HEK293 (cell line): ENCODE data around the gene ADA.

Experiments
- CTCF ChIA-PET: fragments of 350-600 bp; formaldehyde crosslinking; extraction: SDS; loops from one replicate; lab custom pipeline; 2021; ENCODE audit warnings: antibody characterized with exemption; lab: Yijun Ruan, JAX
- POLR2A ChIA-PET: fragments of 300-600 bp; formaldehyde crosslinking; extraction: SDS; loops from one replicate; lab custom pipeline; 2020; ENCODE audit warnings: antibody characterized with exemption, inconsistent platforms; lab: Yijun Ruan, JAX
- H3K27ac ChIP-seq: fragments of 200-500 bp; sonication (Bioruptor generic); 2 replicates; pipeline ENCODE4 v1.5.1; 2014; ENCODE audit warnings: low read depth, low read length, control low read depth, inconsistent platforms; ENCODE audit errors: extremely low read depth
- H3K36me3 ChIP-seq, 2 experiments: fragments of 200-500 bp in 1 of 2; sonication (Bioruptor generic) in 1 of 2; 1 replicate in 1 of 2; 2 replicates in 1 of 2; pipeline ENCODE4 v1.5.1; 2014 to 2017; ENCODE audit warnings: inconsistent platforms in 2 of 2, low read length in 2 of 2; ENCODE audit not compliant: control insufficient read depth in 2 of 2, insufficient read depth in 1 of 2
- H3K4me1 ChIP-seq: fragments of 200-500 bp; sonication (Bioruptor generic); 2 replicates; pipeline ENCODE4 v1.5.1; 2014; ENCODE audit warnings: mild to moderate bottlenecking, low read length, inconsistent platforms; ENCODE audit not compliant: control insufficient read depth, insufficient read depth
- H3K4me3 ChIP-seq: 2 replicates; pipeline ENCODE4 v1.5.1; 2011; ENCODE audit warnings: low read depth, mild to moderate bottlenecking, control low read depth, low read length, moderate library complexity
- H3K9me3 ChIP-seq: fragments of 200-500 bp; sonication (Bioruptor generic); 2 replicates; pipeline ENCODE4 v1.5.1; 2014; ENCODE audit warnings: low read depth, low read length, inconsistent platforms; ENCODE audit not compliant: control insufficient read depth, insufficient read depth
- BCL11A ChIP-seq: fragments of 450-650 bp; formaldehyde crosslinking; IDR thresholded peaks from 2 replicates; pipeline ENCODE4 v1.5.1; 2016; ENCODE audit warnings: low read depth, missing biosample characterization, missing genetic modification characterization
- GLI2 ChIP-seq: fragments of 450-650 bp; formaldehyde crosslinking; IDR thresholded peaks from 2 replicates; pipeline ENCODE4; 2017; ENCODE audit warnings: missing biosample characterization, missing genetic modification characterization, low read depth, borderline replicate concordance
- GLIS1 ChIP-seq: fragments of 450-650 bp; formaldehyde crosslinking; IDR thresholded peaks from 2 replicates; pipeline ENCODE4 v1.5.1; 2016; ENCODE audit warnings: missing biosample characterization, missing genetic modification characterization
- INSM2 ChIP-seq: fragments of 450-650 bp; formaldehyde crosslinking; IDR thresholded peaks from 2 replicates; pipeline ENCODE4 v1.5.1; 2016; ENCODE audit warnings: missing biosample characterization, missing genetic modification characterization
- KLF7 ChIP-seq: fragments of 450-650 bp; formaldehyde crosslinking; IDR thresholded peaks from 2 replicates; pipeline ENCODE4 v1.5.1; 2016; ENCODE audit warnings: missing biosample characterization, missing genetic modification characterization, borderline replicate concordance
- SALL2 ChIP-seq: fragments of 450-650 bp; formaldehyde crosslinking; IDR thresholded peaks from 2 replicates; pipeline ENCODE4 v1.5.0; 2017; ENCODE audit warnings: missing biosample characterization, mild to moderate bottlenecking, missing genetic modification characterization, borderline replicate concordance
- SP3 ChIP-seq: fragments of 450-650 bp; formaldehyde crosslinking; IDR thresholded peaks from 2 replicates; pipeline ENCODE4 v1.5.1; 2016; ENCODE audit warnings: missing biosample characterization, missing genetic modification characterization
- TCF7L2 ChIP-seq: IDR thresholded peaks from 2 replicates; pipeline ENCODE4 v1.6.1; 2011; ENCODE audit warnings: low read depth, mild to moderate bottlenecking, inconsistent platforms, low read length, moderate library complexity, borderline replicate concordance
- ZFP37 ChIP-seq: fragments of 450-650 bp; formaldehyde crosslinking; IDR thresholded peaks from 2 replicates; pipeline ENCODE4 v1.5.1; 2016; ENCODE audit warnings: missing biosample characterization, missing genetic modification characterization
- ZIC2 ChIP-seq: fragments of 450-650 bp; formaldehyde crosslinking; IDR thresholded peaks from 2 replicates; pipeline ENCODE4 v1.5.1; 2016; ENCODE audit warnings: missing biosample characterization, missing genetic modification characterization
- ZNF280C ChIP-seq: fragments of 450-650 bp; formaldehyde crosslinking; IDR thresholded peaks from 2 replicates; pipeline ENCODE4 v1.5.1; 2016; ENCODE audit warnings: missing biosample characterization, missing genetic modification characterization
- ZNF302 ChIP-seq: fragments of 450-650 bp; formaldehyde crosslinking; IDR thresholded peaks from 2 replicates; pipeline ENCODE4 v1.5.1; 2016; ENCODE audit warnings: missing biosample characterization, missing genetic modification characterization, low read depth
- ZNF311 ChIP-seq: fragments of 450-650 bp; formaldehyde crosslinking; IDR thresholded peaks from 2 replicates; pipeline ENCODE4 v1.5.1; 2017; ENCODE audit warnings: missing biosample characterization, missing genetic modification characterization, borderline replicate concordance
- ZNF354C ChIP-seq: fragments of 450-650 bp; formaldehyde crosslinking; IDR thresholded peaks from 2 replicates; pipeline ENCODE4 v1.5.1; 2016; ENCODE audit warnings: missing biosample characterization, missing genetic modification characterization, low read depth, borderline replicate concordance
- ZNF548 ChIP-seq: fragments of 450-650 bp; formaldehyde crosslinking; IDR thresholded peaks from 2 replicates; pipeline ENCODE4 v1.5.1; 2016; ENCODE audit warnings: missing biosample characterization, missing genetic modification characterization
- ZNF560 ChIP-seq: fragments of 450-650 bp; formaldehyde crosslinking; IDR thresholded peaks from 2 replicates; pipeline ENCODE4 v1.5.1; 2017; ENCODE audit warnings: missing biosample characterization, missing genetic modification characterization, borderline replicate concordance
- ZNF654 ChIP-seq: fragments of 450-650 bp; formaldehyde crosslinking; IDR thresholded peaks from 2 replicates; pipeline ENCODE4 v1.5.1; 2016; ENCODE audit warnings: low read depth, missing biosample characterization, missing genetic modification characterization
- ZNF768 ChIP-seq: fragments of 450-650 bp; formaldehyde crosslinking; IDR thresholded peaks from 2 replicates; pipeline ENCODE4 v1.5.1; 2018; ENCODE audit warnings: missing biosample characterization, mild to moderate bottlenecking, missing genetic modification characterization
- ZNF792 ChIP-seq: fragments of 450-650 bp; formaldehyde crosslinking; IDR thresholded peaks from 2 replicates; pipeline ENCODE4 v1.5.1; 2016; ENCODE audit warnings: missing biosample characterization, missing genetic modification characterization
- ZNF843 ChIP-seq: fragments of 450-650 bp; formaldehyde crosslinking; IDR thresholded peaks from 2 replicates; pipeline ENCODE4 v1.5.1; 2016; ENCODE audit warnings: missing biosample characterization, missing genetic modification characterization
- ZSCAN16 ChIP-seq: fragments of 450-650 bp; formaldehyde crosslinking; IDR thresholded peaks from 2 replicates; pipeline ENCODE4 v1.5.1; 2016; ENCODE audit warnings: missing biosample characterization, missing genetic modification characterization
- TF ChIP-seq, protein P1 (sequence below): IDR thresholded peaks from 2 replicates; pipeline ENCODE4 v1.6.1; 2011; ENCODE audit warnings: mild to moderate bottlenecking, low read depth, low read length, borderline replicate concordance
- TF ChIP-seq, protein P2 (sequence below): fragments of 450-650 bp; formaldehyde crosslinking; IDR thresholded peaks from 2 replicates; pipeline ENCODE4 v1.5.1; 2016; ENCODE audit warnings: missing biosample characterization, missing genetic modification characterization

ADA gene

GRCh38 chr20:44637522-44638372 is 13.8 kb downstream of the ADA start:
- CTCF ChIA-PET: interaction anchor here (0.5 kb wide), 1 partner anchor 440 kb away, joined by 3 read pairs; no protein-coding TSS in a partner anchor
- POLR2A ChIA-PET: no interaction called here
- peaks cover 6% of the 10 kb centered on the region for H3K4me1 ChIP-seq
- H3K4me3 ChIP-seq: no peak overlapping the region
- H3K27ac ChIP-seq: no peak overlapping the region
- peaks cover 0 to 18% of the 10 kb centered on the region in 2 experiments; a peak in 1 of 3 replicates for H3K36me3 ChIP-seq
- no peaks in the 10 kb centered on the region for H3K9me3 ChIP-seq
- TF ChIP-seq ZFP37 (tag by site-specific recombination) (no peak), GLIS1 (tag by site-specific recombination) (peak; percentile 14; the same call in 1 of the 2 replicates), SALL2 (tag by site-specific recombination) (no peak), ZIC2 (peak; percentile 95), ZNF548 (tag by site-specific recombination) (no peak), ZNF311 (tag by site-specific recombination) (no peak), ZNF654 (tag by site-specific recombination) (no peak), ZNF792 (no peak)
- TF ChIP-seq, protein P1, sequence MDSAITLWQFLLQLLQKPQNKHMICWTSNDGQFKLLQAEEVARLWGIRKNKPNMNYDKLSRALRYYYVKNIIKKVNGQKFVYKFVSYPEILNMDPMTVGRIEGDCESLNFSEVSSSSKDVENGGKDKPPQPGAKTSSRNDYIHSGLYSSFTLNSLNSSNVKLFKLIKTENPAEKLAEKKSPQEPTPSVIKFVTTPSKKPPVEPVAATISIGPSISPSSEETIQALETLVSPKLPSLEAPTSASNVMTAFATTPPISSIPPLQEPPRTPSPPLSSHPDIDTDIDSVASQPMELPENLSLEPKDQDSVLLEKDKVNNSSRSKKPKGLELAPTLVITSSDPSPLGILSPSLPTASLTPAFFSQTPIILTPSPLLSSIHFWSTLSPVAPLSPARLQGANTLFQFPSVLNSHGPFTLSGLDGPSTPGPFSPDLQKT: no peak

DNA sequence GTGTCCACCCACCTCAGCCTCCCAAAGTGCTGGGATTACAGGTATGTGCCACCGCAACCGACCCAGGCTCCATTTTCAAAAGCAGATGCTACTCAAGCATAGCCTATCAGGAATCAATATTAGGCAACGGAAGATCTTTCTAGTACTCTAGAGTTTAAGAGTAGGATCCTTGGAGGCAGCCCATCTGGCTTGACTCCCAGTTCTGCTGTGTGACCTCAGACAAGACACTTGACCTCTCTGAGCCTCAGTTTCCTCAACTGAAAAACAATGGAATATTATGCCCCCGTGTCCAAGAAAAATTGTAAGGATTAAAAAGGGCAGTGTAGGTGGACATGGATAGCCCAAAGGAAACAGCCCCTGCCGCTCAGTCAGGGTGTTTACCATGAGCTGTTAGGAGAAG is 14.5 kb downstream of the ADA start:
- Histone ChIP-seq H3K4me3 (no peak overlapping the region), H3K27ac (no peak overlapping the region), H3K36me3 (peaks cover 0 to 18% of the 10 kb centered on the region in 2 experiments; a peak in 1 of 3 replicates), H3K4me1 (peaks cover 1% of the 10 kb centered on the region; the same call in 1 of the 2 replicates), H3K9me3 (no peaks in the 10 kb centered on the region)
- TF ChIP-seq ZNF768 (tag by site-specific recombination) (0 out of 2 replicates have a peak, but pooled peaks have one; percentile 33), ZNF843 (tag by site-specific recombination) (no peak)
- ChIA-PET CTCF (no interaction called here), POLR2A (no interaction called here)

- ChIA-PET CTCF (interaction anchor here (0.6 to 0.7 kb wide), 2 partner anchors 46 to 250 kb away, joined by 3 to 4 read pairs; no protein-coding TSS in a partner anchor), POLR2A (no interaction called here)
- no peak overlapping the region for H3K27ac ChIP-seq
- no peaks in the 10 kb centered on the region for H3K9me3 ChIP-seq
- peaks cover 0 to 17% of the 10 kb centered on the region in 2 experiments; a peak in 1 of 3 replicates for H3K36me3 ChIP-seq
- no peak overlapping the region for H3K4me3 ChIP-seq
- H3K4me1 ChIP-seq: no peaks in the 10 kb centered on the region
- TF ChIP-seq ZNF280C (tag by site-specific recombination) (no peak), ZNF311 (tag by site-specific recombination) (no peak), KLF7 (tag by site-specific recombination) (no peak), ZNF560 (tag by site-specific recombination) (no peak), ZSCAN16 (tag by site-specific recombination) (no peak), INSM2 (no peak), SP3 (tag by site-specific recombination) (no peak), GLI2 (tag by site-specific recombination) (no peak), ZNF354C (no peak), TCF7L2 (no peak), BCL11A (tag by site-specific recombination) (no peak), ZIC2 (no peak), ZNF302 (no peak)
- TF ChIP-seq, protein P2, sequence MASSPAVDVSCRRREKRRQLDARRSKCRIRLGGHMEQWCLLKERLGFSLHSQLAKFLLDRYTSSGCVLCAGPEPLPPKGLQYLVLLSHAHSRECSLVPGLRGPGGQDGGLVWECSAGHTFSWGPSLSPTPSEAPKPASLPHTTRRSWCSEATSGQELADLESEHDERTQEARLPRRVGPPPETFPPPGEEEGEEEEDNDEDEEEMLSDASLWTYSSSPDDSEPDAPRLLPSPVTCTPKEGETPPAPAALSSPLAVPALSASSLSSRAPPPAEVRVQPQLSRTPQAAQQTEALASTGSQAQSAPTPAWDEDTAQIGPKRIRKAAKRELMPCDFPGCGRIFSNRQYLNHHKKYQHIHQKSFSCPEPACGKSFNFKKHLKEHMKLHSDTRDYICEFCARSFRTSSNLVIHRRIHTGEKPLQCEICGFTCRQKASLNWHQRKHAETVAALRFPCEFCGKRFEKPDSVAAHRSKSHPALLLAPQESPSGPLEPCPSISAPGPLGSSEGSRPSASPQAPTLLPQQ: no peak
These were observed 15.6 kb downstream of the ADA start for GRCh38 chr20:44635877-44636276.
